ENCODE results near the gene GALNT8. TPM values are rescaled to one million over a fixed set of nuclear protein-coding genes. Genes with fewer than 3 reads are reported as not detected.

The GALNT8 gene
- total RNA-seq, 1 experiment from 2014 or later = not detected

- no peaks in the 10 kb centered on the region for H3K36me3 ChIP-seq (ENCODE audit: control insufficient read depth, insufficient read depth, low read length)
- DNase-seq (ENCODE audit: low read depth, low spot score) = no peak
- H3K4me3 ChIP-seq (ENCODE audit: low read depth in 2 of 2, low read length in 2 of 2) = no peak overlapping the region
- CTCF ChIA-PET = no interaction called here
- no peaks in the 10 kb centered on the region for H3K4me1 ChIP-seq (ENCODE audit: control insufficient read depth, insufficient read depth, low read length)
- no peak overlapping the region for H3K27ac ChIP-seq (ENCODE audit: low read length)
- no peak for ATAC-seq
- POLR2A ChIA-PET = no interaction called here
- in situ Hi-C loops (cut with HindIII; ENCODE audit: low pct_unique_long_range_greater_than_20kb, low sequenced_read_pairs) = no loop called here
- no peaks in the 10 kb centered on the region for H3K27me3 ChIP-seq (ENCODE audit: control insufficient read depth, insufficient read depth, low read length)
- intact Hi-C loops (cut with micrococcal nuclease; ENCODE audit: unreplicated experiment) = no loop called here
- no peak for TF ChIP-seq POLR2AphosphoS5 (IDR thresholded peaks at IDR 0.05; ENCODE audit: low read depth, low read length)
- TF ChIP-seq SIN3A (IDR thresholded peaks at IDR 0.05; ENCODE audit: borderline replicate concordance, insufficient read depth, low read depth, low read length) = no peak
- TF ChIP-seq TCF7L2 (IDR thresholded peaks at IDR 0.05; ENCODE audit: low read depth, low read length) = no peak
- TF ChIP-seq REST (IDR thresholded peaks at IDR 0.05; ENCODE audit: insufficient read depth in 1 of 2, low read depth in 2 of 2, low read length in 1 of 2) = no peak
- no peak for TF ChIP-seq CTCF (IDR thresholded peaks at IDR 0.05)
- BruUV-seq (replicated peaks) = no TSS peak
- no peaks in the 10 kb centered on the region for H3K9me3 ChIP-seq (ENCODE audit: control insufficient read depth, insufficient read depth, low read depth, low read length)
Measured at GRCh38 chr12:4794491-4794890, 74.3 kb downstream of the GALNT8 start.

- in situ Hi-C loops (cut with HindIII; ENCODE audit: low pct_unique_long_range_greater_than_20kb, low sequenced_read_pairs) (no loop called here), intact Hi-C loops (cut with micrococcal nuclease; ENCODE audit: unreplicated experiment) (no loop called here)
- Histone ChIP-seq H3K4me1 (ENCODE audit: control insufficient read depth, insufficient read depth, low read length) (no peaks in the 10 kb centered on the region), H3K9me3 (ENCODE audit: control insufficient read depth, insufficient read depth, low read depth, low read length) (no peaks in the 10 kb centered on the region), H3K4me3 (ENCODE audit: low read depth in 2 of 2, low read length in 2 of 2) (no peak overlapping the region), H3K27me3 (ENCODE audit: control insufficient read depth, insufficient read depth, low read length) (peaks cover 5% of the 10 kb centered on the region), H3K36me3 (ENCODE audit: control insufficient read depth, insufficient read depth, low read length) (no peaks in the 10 kb centered on the region), H3K27ac (ENCODE audit: low read length) (no peak overlapping the region)
- no peak for ATAC-seq
- no peak for TF ChIP-seq SIN3A (IDR thresholded peaks at IDR 0.05; ENCODE audit: borderline replicate concordance, insufficient read depth, low read depth, low read length)
- no peak for TF ChIP-seq POLR2AphosphoS5 (IDR thresholded peaks at IDR 0.05; ENCODE audit: low read depth, low read length)
- TF ChIP-seq CTCF (IDR thresholded peaks at IDR 0.05) = no peak
- no peak for TF ChIP-seq REST (IDR thresholded peaks at IDR 0.05; ENCODE audit: insufficient read depth in 1 of 2, low read depth in 2 of 2, low read length in 1 of 2)
- TF ChIP-seq TCF7L2 (IDR thresholded peaks at IDR 0.05; ENCODE audit: low read depth, low read length) = no peak
- ChIA-PET POLR2A (no interaction called here), CTCF (no interaction called here)
- no peak for DNase-seq (ENCODE audit: low read depth, low spot score)
- BruUV-seq (replicated peaks) = no TSS peak
Measured at GRCh38 chr12:4796216-4796615, 76.0 kb downstream of the GALNT8 start.
